Stimulated activated naive CD8-positive, alpha-beta T cell treated with anti-CD3 and anti-CD28 coated beads, Interleukin-15, Interleukin-2, amounts not matched to agents 100 U/mL and 50 U/mL, for 24 hours (primary cell): ENCODE measurements around the gene C19orf12.
A peak's percentile ranks its signal among the peaks of the same experiment; 100 is the strongest.

Experiments used
- ATAC-seq: fragments of 150-1000 bp; cut with Tn5 transposase; one replicate; pipeline ENCODE4 v1.10.0; 2021
- DNase-seq: peaks from one replicate; pipeline ENCODE4 v3.0.0; 2021

C19orf12 gene

DNA sequence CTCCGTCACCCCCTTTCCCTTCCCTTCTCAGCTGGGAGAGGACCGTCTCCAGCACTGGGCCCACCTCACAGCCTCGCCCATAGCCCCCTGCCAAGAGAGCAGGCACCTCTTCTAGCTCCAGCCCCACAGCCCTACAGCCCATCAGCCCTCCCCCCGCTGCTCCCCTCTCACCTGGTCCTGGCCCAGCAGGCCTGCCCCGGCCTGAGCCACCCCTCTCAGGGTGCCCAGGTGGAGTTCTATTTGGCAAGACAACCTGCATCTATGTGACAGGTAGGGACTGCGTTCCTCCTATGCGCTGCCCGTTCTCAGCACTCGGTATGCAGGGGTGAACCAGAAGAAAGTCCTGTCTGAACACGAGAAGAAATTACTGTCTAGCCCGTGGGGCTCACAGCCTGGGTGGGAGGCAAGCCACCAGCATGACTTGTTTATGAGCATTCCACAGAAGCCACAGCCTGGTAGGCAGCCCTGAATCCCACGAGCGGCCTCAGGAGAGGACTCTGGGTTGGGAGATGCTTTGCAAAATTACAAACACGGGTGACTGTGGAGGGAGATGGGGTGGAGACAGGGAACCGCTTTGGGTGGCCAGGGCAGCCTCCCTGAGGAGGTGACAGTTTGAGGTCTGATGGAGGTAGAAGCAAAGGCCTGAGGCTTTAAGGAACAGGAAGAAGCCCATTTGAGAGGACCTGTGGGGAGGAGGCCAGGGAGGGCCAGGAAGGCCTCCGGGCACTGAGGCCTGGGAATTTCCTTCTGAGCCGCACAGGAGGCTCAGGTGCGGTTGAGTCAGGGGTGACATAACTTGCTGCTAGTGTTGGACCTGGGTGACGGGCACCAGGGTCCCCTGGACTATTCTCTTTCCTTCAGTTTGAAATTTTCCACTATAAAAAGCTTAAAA is 51.0 kb downstream of the C19orf12 start:
- DNase-seq (no peak), ATAC-seq (no peak)

DNA sequence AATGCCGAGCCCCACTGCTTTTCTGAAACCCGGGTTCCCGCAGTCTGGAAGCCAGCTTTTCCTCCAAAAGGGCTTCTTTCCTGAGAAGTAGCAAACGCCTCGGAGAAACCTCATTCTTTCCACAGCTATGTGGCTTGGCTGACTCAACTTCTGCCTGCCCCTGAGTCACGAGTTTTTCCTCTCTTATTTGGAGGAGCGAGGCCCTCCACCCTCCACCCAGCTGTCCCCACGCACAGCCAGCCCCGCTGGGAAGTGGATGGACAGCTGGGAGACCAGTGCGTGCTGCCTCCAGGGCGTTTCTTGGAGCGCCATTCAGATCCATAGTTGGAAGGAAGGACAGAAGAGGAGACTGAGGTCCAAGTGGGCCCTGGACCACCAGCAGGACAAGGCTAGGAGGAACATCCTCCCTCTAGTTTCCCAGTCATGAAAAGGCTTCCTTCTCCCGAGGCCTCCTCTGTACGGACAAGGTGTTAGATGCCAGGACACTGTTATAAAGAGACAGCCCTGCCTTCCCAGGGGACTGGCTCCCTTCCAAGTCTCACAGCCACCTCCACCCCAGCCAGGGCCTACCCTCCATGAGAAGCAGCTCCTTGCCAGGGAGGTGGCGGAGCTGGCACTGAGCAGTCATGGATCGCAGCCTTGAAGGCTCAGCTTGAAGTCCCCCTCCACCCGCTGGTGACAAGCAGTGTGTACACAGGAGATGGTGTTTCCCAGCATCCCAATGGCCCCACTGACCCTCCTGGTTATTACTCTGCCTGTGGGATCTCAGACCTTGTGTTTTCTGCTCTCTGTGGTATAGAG is 52.3 kb downstream of the C19orf12 start:
- DNase-seq = peak; percentile 62
- peak; percentile 41 for ATAC-seq

DNA sequence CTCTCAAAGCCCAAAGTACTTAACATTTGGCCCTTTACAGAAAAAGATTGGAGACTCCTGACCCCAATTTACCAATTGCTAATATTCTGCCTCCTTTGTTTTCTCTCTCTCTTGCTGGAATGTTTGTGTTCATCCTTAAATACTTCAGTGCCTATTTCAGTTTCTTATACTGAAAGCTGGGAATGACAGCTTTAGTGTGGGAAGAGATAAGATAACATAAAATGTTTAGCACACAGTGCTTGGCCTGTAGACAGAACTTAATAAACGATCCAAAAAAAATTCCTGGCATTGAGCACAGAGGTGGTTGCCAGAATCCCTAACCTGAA is 52.8 kb downstream of the C19orf12 start:
- DNase-seq = no peak
- no peak for ATAC-seq

DNA sequence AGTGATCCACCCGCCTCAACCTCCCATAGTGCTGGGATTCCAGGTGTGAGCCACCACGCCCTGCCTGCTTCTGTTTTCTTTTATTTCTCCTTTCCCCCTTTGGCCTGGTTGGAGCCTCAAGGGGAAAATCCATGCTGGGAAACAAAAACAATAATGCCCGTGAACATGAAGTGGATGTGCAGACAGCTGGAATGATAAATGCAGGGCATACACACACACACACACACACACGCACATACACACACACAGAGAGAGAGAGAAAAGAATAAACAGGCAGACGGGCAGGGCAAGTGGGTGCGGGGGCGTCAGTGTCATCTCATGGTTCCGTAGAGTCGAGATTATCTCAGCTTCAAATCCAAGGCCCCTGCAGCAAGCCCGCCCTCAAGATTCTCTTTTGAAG is 54.2 kb downstream of the C19orf12 start:
- DNase-seq (peak; percentile 65), ATAC-seq (no peak)

DNA sequence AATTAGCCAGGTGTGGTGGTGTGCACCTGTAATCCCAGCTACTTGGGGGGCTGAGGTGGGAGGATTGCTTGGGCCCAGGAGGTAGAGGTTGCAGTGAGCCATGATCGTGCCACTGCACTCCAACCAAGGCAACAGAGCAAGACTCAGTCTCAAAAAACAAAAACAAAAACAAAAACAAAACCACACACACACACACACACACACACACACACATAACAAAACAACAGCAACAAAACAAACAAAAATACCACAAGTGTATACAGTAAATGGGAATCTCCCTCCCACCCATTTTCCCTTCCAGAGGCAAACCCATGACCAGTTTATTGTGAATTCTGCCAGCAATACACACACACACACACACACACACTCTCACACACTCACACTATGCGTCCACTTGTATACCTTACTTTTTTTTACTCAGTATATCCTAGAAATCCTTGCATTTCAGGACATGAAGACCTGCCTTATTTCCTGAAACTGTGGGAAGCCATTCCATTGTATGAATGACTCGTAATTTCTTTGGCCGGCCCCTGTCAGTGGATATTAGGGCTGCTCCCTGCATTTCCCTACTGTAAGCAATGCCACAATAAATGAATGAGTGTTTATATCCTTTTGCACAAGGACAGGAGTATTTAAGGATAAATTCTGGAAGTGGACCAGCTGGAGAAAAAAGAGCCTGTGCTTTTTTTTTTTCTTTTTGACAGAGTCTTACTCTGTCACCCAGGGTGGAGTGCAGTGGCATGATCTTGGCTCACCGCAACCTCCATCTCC is 56.7 kb downstream of the C19orf12 start:
- no peak for DNase-seq

DNA sequence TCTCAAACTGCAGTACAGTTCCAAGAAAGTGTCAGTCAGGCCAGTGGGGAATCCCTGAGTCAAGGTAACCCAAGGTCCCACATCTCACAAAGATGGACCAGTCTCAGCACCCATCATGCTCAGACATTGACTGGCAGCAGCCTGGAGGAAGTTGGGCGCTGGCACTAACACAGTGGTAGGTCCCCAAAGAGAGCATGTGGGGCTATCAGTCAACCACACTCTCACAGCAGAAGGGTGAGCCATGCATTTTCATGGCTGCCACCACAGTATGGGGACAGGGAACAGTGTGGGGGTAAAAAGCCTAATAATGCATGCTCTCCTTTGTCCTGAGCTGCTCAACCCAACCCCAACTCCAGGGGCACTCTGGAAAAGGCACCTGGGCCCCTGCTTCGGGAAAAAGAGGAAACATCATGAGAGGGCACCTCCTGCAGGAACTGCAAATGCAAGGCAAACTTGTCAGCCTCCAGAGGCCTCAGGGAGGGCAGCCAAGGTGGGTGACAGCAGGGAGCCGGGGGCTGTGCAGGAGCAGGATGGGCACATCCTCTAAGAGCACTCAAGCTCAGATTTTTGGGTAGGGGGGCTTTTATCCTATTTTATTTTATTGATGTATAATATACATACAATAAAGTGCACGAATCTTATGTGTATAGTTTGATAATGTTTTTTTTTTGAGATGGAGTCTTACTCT is 59.3 kb downstream of the C19orf12 start:
- peak; percentile 32 for ATAC-seq
- DNase-seq = no peak

More for the DNA sequence above, 56.7 kb downstream of the C19orf12 start:
- ATAC-seq = no peak

DNA sequence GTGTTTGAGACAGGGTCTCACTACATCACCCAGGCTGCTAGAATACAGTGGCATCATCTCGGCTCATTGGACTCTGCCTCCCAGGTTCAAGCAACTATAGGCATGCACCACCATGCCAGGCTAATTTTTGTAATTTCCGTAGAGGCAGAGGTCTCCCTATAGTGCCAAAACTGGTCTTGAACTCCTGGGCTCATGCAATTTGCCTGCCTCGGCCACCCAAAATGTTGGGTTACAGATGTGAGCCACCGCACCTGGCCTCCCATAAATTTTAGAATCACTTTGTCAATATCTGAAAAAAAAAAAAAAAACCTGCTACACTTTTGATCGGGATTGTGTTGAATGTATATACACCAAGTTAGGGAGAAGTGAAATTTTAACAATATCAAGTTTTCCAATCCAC is 61.7 kb downstream of the C19orf12 start:
- ATAC-seq = no peak
- no peak for DNase-seq

DNA sequence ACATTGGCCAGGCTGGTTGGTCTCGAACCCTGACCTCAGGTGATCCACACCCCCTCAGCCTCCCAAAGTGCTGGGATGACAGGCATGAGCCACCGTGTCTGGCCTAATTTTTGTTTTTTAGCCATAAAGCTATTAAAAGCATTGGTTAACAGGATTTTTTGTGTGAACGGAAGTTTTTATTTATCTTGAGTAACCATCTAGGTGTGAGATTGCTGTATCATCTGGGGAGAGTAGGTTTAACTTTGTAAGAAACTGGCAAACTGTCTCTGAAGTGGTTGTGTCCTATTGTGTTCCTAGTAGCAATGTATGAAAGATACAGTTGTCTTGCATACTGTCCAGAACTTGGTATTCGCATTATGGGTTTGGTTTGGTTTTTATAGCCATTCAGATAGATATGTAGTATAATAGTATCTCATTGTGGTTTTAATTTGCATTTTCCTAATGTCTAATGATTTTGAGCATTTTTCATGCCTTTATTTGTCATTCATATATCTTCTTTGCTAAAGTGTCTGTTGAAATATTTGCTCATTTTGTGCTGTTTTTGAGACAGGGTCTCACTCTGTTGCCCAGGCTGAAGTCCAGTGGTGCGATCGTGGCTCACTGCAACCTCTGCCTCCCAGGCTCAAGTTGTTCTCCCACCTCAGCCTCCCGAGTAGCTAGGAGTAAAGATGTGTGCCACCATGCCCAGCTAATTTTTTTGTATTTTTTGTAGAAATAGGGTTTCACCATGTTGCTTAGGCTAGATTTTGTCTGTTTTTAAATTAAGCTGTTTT is 63.3 kb downstream of the C19orf12 start:
- no peak for ATAC-seq

DNA sequence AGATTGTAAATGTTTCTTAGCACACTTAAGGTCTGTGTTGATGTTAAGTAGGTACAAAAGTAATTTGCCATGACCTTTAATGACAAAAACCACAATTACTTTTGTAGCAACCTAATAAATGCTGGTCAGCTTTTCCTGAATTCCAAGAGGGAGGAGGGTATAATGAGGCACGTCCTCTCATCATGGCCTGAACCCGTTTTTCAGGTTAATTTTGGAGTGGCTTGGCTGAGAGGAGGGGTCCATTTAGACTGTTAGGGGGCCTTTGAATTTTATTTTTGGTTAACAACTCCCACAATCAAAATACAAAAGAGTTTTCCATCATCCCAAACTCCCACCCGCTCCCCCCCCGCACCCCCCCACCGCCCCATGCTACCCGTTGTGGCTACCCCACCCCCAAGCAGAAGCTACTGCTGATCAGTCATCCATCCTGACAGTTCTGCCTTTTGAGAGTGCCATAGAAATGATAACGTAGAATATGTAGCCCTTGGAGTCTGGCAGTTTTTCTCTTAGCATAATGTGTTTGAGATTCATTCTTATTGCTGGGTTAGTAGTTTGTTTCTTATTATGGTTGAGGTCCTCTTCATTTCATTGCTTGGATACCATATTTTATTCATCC is 64.2 kb downstream of the C19orf12 start:
- ATAC-seq (no peak), DNase-seq (no peak)

More for the DNA sequence above, 63.3 kb downstream of the C19orf12 start:
- DNase-seq = no peak
